PC-3 (cell line): ENCODE measurements around the gene ASCL5. TPM values are rescaled to one million over a fixed set of nuclear protein-coding genes. Genes with fewer than 3 reads are reported as not detected.
"Not testable (repeated sequence)": the region's sequence is repeated elsewhere in the genome, so short reads cannot be mapped to it uniquely, and the experiment has no call there.

Source experiments
- ATAC-seq: fragments of 200-7000 bp; cut with Tn5 transposase; 2 replicates; pipeline ENCODE4 v1.9.1; 2020; ENCODE audit warnings: mild to moderate bottlenecking, moderate library complexity
- BruUV-seq: library from RNA; stranded (reverse); fragments of 400-500 nt; replicated peaks from 2 replicates; lab custom pipeline; 2021; lab: Mats Ljungman, UMichigan
- CTCF ChIA-PET: fragments of 300-600 bp; sonication (Branson Sonifier 250); formaldehyde crosslinking; loops from one replicate; lab custom pipeline; 2022; ENCODE audit warnings: antibody characterized with exemption; lab: Charles Lee
- POLR2A ChIA-PET: fragments of 300-600 bp; sonication (Branson Sonifier 250); formaldehyde crosslinking; loops from one replicate; lab custom pipeline; 2022; ENCODE audit warnings: antibody characterized with exemption; ENCODE audit not compliant: unreplicated experiment; lab: Charles Lee
- DNase-seq: peaks from one replicate; pipeline ENCODE4 v3.0.0-alpha.2; 2015
- H2AFZ ChIP-seq: fragments of 300-600 bp; sonication (generic); 2 replicates; pipeline ENCODE4 v1.6.0; 2016; ENCODE audit warnings: antibody characterized with exemption, low read length
- H3F3A ChIP-seq: fragments of 300-600 bp; sonication (generic); one replicate; pipeline ENCODE4 v1.6.0; 2017; ENCODE audit warnings: antibody characterized with exemption, low read length, control low read depth, mild to moderate bottlenecking; ENCODE audit not compliant: unreplicated experiment
- H3K27ac ChIP-seq: fragments of 300-600 bp; sonication (generic); 2 replicates; pipeline ENCODE4 v1.5.1; 2016; ENCODE audit warnings: mild to moderate bottlenecking, low read length
- H3K27me3 ChIP-seq: fragments of 300-600 bp; sonication (generic); 2 replicates; pipeline ENCODE4 v1.6.1; 2016; ENCODE audit warnings: low read length, mixed read lengths
- H3K36me3 ChIP-seq: fragments of 300-600 bp; sonication (generic); 2 replicates; pipeline ENCODE4 v1.6.1; 2016; ENCODE audit warnings: low read depth, mixed run types, low read length, mixed read lengths
- H3K4me1 ChIP-seq: fragments of 300-600 bp; sonication (generic); 2 replicates; pipeline ENCODE4 v1.5.1; 2016; ENCODE audit warnings: low read length; ENCODE audit not compliant: insufficient read depth
- H3K4me2 ChIP-seq: fragments of 300-600 bp; sonication (generic); 2 replicates; pipeline ENCODE4 v1.6.0; 2016; ENCODE audit warnings: low read length
- H3K4me3 ChIP-seq: fragments of 300-600 bp; sonication (generic); 2 replicates; pipeline ENCODE4 v1.5.1; 2016; ENCODE audit warnings: mild to moderate bottlenecking, low read length, mixed read lengths
- H3K79me2 ChIP-seq: fragments of 300-600 bp; sonication (generic); 2 replicates; pipeline ENCODE4 v1.6.1; 2017; ENCODE audit warnings: low read length, mixed read lengths
- H3K9ac ChIP-seq: fragments of 300-600 bp; sonication (generic); 2 replicates; pipeline ENCODE4 v1.6.0; 2016; ENCODE audit warnings: mild to moderate bottlenecking, low read length
- H3K9me2 ChIP-seq: fragments of 300-600 bp; sonication (generic); replicated peaks from 2 replicates; pipeline ENCODE4 v1.6.1; 2016; ENCODE audit warnings: mixed run types, low read length, mixed read lengths
- H3K9me3 ChIP-seq: fragments of 300-600 bp; sonication (generic); 2 replicates; pipeline ENCODE4 v1.6.1; 2016; ENCODE audit warnings: low read length, mixed read lengths
- H4K20me1 ChIP-seq: fragments of 300-600 bp; sonication (generic); 2 replicates; pipeline ENCODE4 v1.6.1; 2016; ENCODE audit warnings: low read length, mixed read lengths
- CTCF ChIP-seq: fragments of 300-600 bp; sonication (generic); conservative IDR thresholded peaks from 2 replicates; pipeline ENCODE4 v1.5.1; 2017; ENCODE audit warnings: antibody characterized with exemption, low read depth, mild to moderate bottlenecking, low read length
- EZH2 ChIP-seq: fragments of 300-600 bp; sonication (generic); IDR thresholded peaks from one replicate; pipeline ENCODE4 v1.6.1; 2017; ENCODE audit warnings: antibody characterized with exemption, mild to moderate bottlenecking, low read length; ENCODE audit not compliant: unreplicated experiment
- EZH2phosphoT487 ChIP-seq: fragments of 300-600 bp; sonication (generic); IDR thresholded peaks from 2 replicates; pipeline ENCODE4 v1.6.1; 2018; ENCODE audit warnings: mild to moderate bottlenecking, antibody characterized with exemption, low read length, borderline replicate concordance
- intact Hi-C: fragments of 100-400 bp; cut with micrococcal nuclease; formaldehyde crosslinking; loops from 2 replicates; pipeline ENCODE4 v1.9.0; 2023
- total RNA-seq: library from RNA; depleted of rRNA; stranded (reverse); fragments of >200 nt; gene quantifications from 2 replicates; pipeline ENCODE4 v1.2.3, GENCODE V29; 2014

Gene ASCL5
- total RNA-seq, 1 experiment from 2014 or later: 3.1 TPM

- no peak overlapping the region for H2AFZ ChIP-seq
- no TSS peak for BruUV-seq
- no peaks in the 10 kb centered on the region for H3K79me2 ChIP-seq
- DNase-seq (no peak), ATAC-seq (no peak)
- H3K4me3 ChIP-seq: no peak overlapping the region
- no peak overlapping the region for H3K27ac ChIP-seq
- no peaks in the 10 kb centered on the region for H3K36me3 ChIP-seq
- peaks cover 18% of the 10 kb centered on the region; the same call in 1 of the 2 replicates for H3K27me3 ChIP-seq
- H3K9ac ChIP-seq: no peak overlapping the region
- POLR2A ChIA-PET: no interaction called here
- H3K4me1 ChIP-seq: no peaks in the 10 kb centered on the region
- no peaks in the 10 kb centered on the region for H3K9me2 ChIP-seq
- CTCF ChIA-PET: no interaction called here
- intact Hi-C loops: no loop called here
- no peaks in the 10 kb centered on the region for H3F3A ChIP-seq
- H3K9me3 ChIP-seq: no peaks in the 10 kb centered on the region
- TF ChIP-seq CTCF (no peak), EZH2 (no peak), EZH2phosphoT487 (no peak)
- no peak overlapping the region for H3K4me2 ChIP-seq
- H4K20me1 ChIP-seq: no peaks in the 10 kb centered on the region
These were observed 37.7 kb upstream of the ASCL5 start for GRCh38 chr1:201164645-201165044.

GRCh38 chr1:201163707-201164106 is 36.7 kb upstream of the ASCL5 start:
- Histone ChIP-seq H2AFZ (no peak overlapping the region), H3K9me3 (no peaks in the 10 kb centered on the region), H3K4me3 (no peak overlapping the region), H3K79me2 (no peaks in the 10 kb centered on the region), H3K36me3 (no peaks in the 10 kb centered on the region), H3K4me2 (no peak overlapping the region), H3F3A (no peaks in the 10 kb centered on the region), H3K9me2 (no peaks in the 10 kb centered on the region), H4K20me1 (no peaks in the 10 kb centered on the region), H3K9ac (no peak overlapping the region), H3K4me1 (no peaks in the 10 kb centered on the region), H3K27ac (no peak overlapping the region), H3K27me3 (peaks cover 18% of the 10 kb centered on the region; the same call in 1 of the 2 replicates)
- no TSS peak for BruUV-seq
- intact Hi-C loops: no loop called here
- ATAC-seq (no peak), DNase-seq (no peak)
- no peak for TF ChIP-seq CTCF
- no peak for TF ChIP-seq EZH2phosphoT487
- TF ChIP-seq EZH2: no peak
- ChIA-PET CTCF (interaction anchor here (0.6 kb wide), 1 partner anchor 37 kb away, joined by 3 read pairs; no protein-coding TSS in a partner anchor), POLR2A (no interaction called here)

GRCh38 chr1:201163036-201163435 is 36.1 kb upstream of the ASCL5 start:
- H2AFZ ChIP-seq, H3K9me2 ChIP-seq, H3K27ac ChIP-seq, H3F3A ChIP-seq, H4K20me1 ChIP-seq, CTCF ChIA-PET, H3K4me3 ChIP-seq, POLR2A ChIA-PET, H3K4me2 ChIP-seq, H3K9me3 ChIP-seq, BruUV-seq, intact Hi-C loops, H3K4me1 ChIP-seq, DNase-seq, H3K36me3 ChIP-seq, H3K79me2 ChIP-seq, ATAC-seq, H3K9ac ChIP-seq: not testable (repeated sequence)
- H3K27me3 ChIP-seq: peaks cover 18% of the 10 kb centered on the region; the same call in 1 of the 2 replicates
